GM10266 (cell line): ENCODE results near the gene DUSP28.

Source experiments
- DNase-seq: peaks from one replicate; pipeline ENCODE4 v3.0.0; 2012; ENCODE audit errors: extremely low spot score
- CTCF ChIP-seq: IDR thresholded peaks from 2 replicates; pipeline ENCODE4 v1.5.1; 2012; ENCODE audit warnings: mild to moderate bottlenecking, low read depth; ENCODE audit not compliant: control insufficient read depth, insufficient read depth; ENCODE audit errors: missing control alignments

DUSP28 gene

GRCh38 chr2:240568678-240569522, 8.7 kb downstream of the DUSP28 start:
- peak; percentile 73 for DNase-seq
- no peak for TF ChIP-seq CTCF

- DNase-seq = no peak
- TF ChIP-seq CTCF = no peak
Observed at GRCh38 chr2:240569523-240569997, 9.4 kb downstream of the DUSP28 start.

- no peak for TF ChIP-seq CTCF
Observed at GRCh38 chr2:240569998-240570530, 9.9 kb downstream of the DUSP28 start.

GRCh38 chr2:240570531-240571313, 10.6 kb downstream of the DUSP28 start:
- TF ChIP-seq CTCF = no peak
- DNase-seq = no peak

More at GRCh38 chr2:240569998-240570530, 9.9 kb downstream of the DUSP28 start:
- DNase-seq = no peak

GRCh38 chr2:240571314-240571973, 11.3 kb downstream of the DUSP28 start:
- no peak for DNase-seq
- no peak for TF ChIP-seq CTCF

GRCh38 chr2:240572141-240573031, 12.2 kb downstream of the DUSP28 start:
- DNase-seq = no peak
- no peak for TF ChIP-seq CTCF
